ENCODE measurements around the gene CD40.

Gene CD40

GRCh38 chr20:46175127-46175494 lies 57.0 kb downstream of the CD40 start:
- DNase-seq = no peak

- no peak for DNase-seq
Measured at GRCh38 chr20:46176739-46177378, 58.7 kb downstream of the CD40 start.

GRCh38 chr20:46177768-46178167 lies 59.7 kb downstream of the CD40 start:
- no peak for DNase-seq

GRCh38 chr20:46178891-46179290 lies 60.8 kb downstream of the CD40 start:
- DNase-seq = no peak

Data from NCI-H1048 (cell line).